NB4 (cell line): Measurements from ENCODE around the gene ACSL6.

Experiments
- CTCF ChIP-seq: IDR thresholded peaks from one replicate; pipeline ENCODE4 v1.5.1; 2012; ENCODE audit warnings: low read depth, low read length
- MAX ChIP-seq: IDR thresholded peaks from 2 replicates; pipeline ENCODE4 v1.6.1; 2011; ENCODE audit warnings: low read depth, low read length
- POLR2A ChIP-seq: IDR thresholded peaks from 2 replicates; pipeline ENCODE4 v1.6.1; 2011; ENCODE audit warnings: mild to moderate bottlenecking; ENCODE audit not compliant: insufficient read length; ENCODE audit errors: extremely low read depth

- TF ChIP-seq CTCF (no peak), POLR2A (no peak), MAX (no peak)
Measured at GRCh38 chr5:131994533-131995226, 16.8 kb downstream of the ACSL6 start.
